Measurements from ENCODE around the gene TMEM72.

GRCh38 chr10:44922021-44922420 is 10.9 kb downstream of the TMEM72 start:
- TF ChIP-seq HNF4G (IDR thresholded peaks at IDR 0.05) (no peak), CTCF (IDR thresholded peaks at IDR 0.05; ENCODE audit: low read depth, low read length, missing input control) (no peak), EGR1 (IDR thresholded peaks at IDR 0.05; ENCODE audit: low read depth in 2 of 2) (no peak)
